ENCODE measurements around the gene MYPN. TPM values are rescaled to one million over a fixed set of nuclear protein-coding genes. Genes with fewer than 3 reads are reported as not detected.

MYPN gene
- total RNA-seq, 3 donors from 2014 or later, result 0.33 TPM; not detected in 2

DNA sequence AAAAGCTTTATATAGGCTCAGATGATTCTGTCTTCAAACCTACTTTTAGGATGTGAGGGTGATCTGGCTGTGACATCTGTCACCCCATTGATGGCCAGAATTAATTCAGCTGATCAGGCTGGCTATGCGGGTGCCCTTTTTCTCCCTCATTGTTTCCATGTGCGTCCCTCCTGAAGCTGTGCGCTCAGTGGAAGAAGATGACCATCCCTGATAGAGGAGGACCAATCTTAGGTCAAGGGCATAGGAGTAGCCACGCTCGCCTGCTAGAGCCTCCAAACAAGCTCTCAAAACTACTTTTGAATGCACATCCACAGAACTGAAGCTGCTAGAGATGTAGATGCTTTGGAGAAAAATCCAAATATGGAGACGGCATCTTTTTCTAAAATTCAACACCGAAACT lies 48.7 kb downstream of the MYPN start:
- no peak overlapping the region for H3K4me3 ChIP-seq
- DNase-seq (ENCODE audit: low spot score in 2 of 2), result no peak
- TF ChIP-seq, protein P1, sequence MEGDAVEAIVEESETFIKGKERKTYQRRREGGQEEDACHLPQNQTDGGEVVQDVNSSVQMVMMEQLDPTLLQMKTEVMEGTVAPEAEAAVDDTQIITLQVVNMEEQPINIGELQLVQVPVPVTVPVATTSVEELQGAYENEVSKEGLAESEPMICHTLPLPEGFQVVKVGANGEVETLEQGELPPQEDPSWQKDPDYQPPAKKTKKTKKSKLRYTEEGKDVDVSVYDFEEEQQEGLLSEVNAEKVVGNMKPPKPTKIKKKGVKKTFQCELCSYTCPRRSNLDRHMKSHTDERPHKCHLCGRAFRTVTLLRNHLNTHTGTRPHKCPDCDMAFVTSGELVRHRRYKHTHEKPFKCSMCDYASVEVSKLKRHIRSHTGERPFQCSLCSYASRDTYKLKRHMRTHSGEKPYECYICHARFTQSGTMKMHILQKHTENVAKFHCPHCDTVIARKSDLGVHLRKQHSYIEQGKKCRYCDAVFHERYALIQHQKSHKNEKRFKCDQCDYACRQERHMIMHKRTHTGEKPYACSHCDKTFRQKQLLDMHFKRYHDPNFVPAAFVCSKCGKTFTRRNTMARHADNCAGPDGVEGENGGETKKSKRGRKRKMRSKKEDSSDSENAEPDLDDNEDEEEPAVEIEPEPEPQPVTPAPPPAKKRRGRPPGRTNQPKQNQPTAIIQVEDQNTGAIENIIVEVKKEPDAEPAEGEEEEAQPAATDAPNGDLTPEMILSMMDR (IDR thresholded peaks at IDR 0.05), result no peak
- TF ChIP-seq POLR2AphosphoS5 (IDR thresholded peaks at IDR 0.05) (no peak), POLR2A (IDR thresholded peaks at IDR 0.05) (no peak)
- H3K27me3 ChIP-seq, result no peaks in the 10 kb centered on the region
- H3K4me1 ChIP-seq, result no peaks in the 10 kb centered on the region
- intact Hi-C loops (cut with DNase I; ENCODE audit: low total_unique reads), result loop anchor here (10.0 kb wide), 1 partner anchor 83 kb away; the partner anchor contains the start of gene HERC4
- H3K9me3 ChIP-seq, result no peaks in the 10 kb centered on the region
- no peaks in the 10 kb centered on the region for H3K36me3 ChIP-seq
- H3K27ac ChIP-seq, result no peak overlapping the region

DNA sequence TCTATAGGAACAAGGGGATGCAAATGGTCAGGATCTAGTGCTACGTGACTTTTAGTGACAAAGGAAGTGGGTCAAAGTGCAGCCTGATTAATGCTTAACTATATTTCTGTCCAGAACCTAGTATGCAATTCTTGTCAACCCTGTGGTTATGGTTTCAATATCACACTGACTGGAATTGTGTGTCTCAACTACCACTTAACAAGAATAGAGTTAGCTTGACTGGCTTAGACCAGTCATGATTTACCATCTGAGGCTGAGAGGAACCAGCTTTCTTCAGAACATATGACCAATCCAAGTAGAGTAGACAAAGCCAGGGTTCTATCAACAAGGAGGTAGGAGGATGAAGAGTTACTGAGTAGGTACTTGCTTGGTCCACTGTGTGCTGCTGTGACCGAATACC lies 54.4 kb downstream of the MYPN start:
- H3K4me1 ChIP-seq, result no peaks in the 10 kb centered on the region
- intact Hi-C loops (cut with DNase I; ENCODE audit: low total_unique reads), result no loop called here

DNA sequence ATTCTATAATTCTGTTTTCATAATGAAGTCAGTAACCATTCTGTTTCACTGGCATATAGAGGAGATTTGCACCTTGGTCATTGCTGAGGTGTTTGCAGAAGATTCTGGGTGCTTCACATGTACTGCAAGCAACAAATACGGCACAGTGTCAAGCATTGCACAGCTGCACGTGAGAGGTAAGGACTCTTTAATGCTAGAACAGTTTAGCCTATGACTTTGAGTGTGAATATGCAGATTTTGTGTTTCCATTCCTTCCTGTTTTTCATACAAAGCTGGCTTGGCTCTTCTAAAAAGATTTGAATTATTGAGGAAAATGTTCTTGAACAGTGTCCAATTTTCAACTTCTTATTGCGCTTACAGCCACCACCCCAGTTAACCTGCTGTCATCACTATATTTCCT lies 56.4 kb downstream of the MYPN start:
- Histone ChIP-seq H3K4me1 (no peaks in the 10 kb centered on the region), H3K9me3 (no peaks in the 10 kb centered on the region), H3K27ac (no peak overlapping the region), H3K4me3 (no peak overlapping the region), H3K36me3 (no peaks in the 10 kb centered on the region), H3K27me3 (no peaks in the 10 kb centered on the region)
- no peak for DNase-seq (ENCODE audit: low spot score in 2 of 2)
- intact Hi-C loops (cut with DNase I; ENCODE audit: low total_unique reads), result no loop called here
- TF ChIP-seq, protein P1 (IDR thresholded peaks at IDR 0.05), result no peak
- TF ChIP-seq POLR2A (IDR thresholded peaks at IDR 0.05), result no peak
- no peak for TF ChIP-seq POLR2AphosphoS5 (IDR thresholded peaks at IDR 0.05)

More for the DNA sequence above, 54.4 kb downstream of the MYPN start:
- Histone ChIP-seq H3K27me3 (no peaks in the 10 kb centered on the region), H3K9me3 (no peaks in the 10 kb centered on the region), H3K36me3 (no peaks in the 10 kb centered on the region), H3K4me3 (no peak overlapping the region), H3K27ac (no peak overlapping the region)
- DNase-seq (ENCODE audit: low spot score in 2 of 2), result no peak
- no peak for TF ChIP-seq POLR2AphosphoS5 (IDR thresholded peaks at IDR 0.05)
- TF ChIP-seq POLR2A (IDR thresholded peaks at IDR 0.05), result no peak
- TF ChIP-seq, protein P1 (IDR thresholded peaks at IDR 0.05), result no peak

DNA sequence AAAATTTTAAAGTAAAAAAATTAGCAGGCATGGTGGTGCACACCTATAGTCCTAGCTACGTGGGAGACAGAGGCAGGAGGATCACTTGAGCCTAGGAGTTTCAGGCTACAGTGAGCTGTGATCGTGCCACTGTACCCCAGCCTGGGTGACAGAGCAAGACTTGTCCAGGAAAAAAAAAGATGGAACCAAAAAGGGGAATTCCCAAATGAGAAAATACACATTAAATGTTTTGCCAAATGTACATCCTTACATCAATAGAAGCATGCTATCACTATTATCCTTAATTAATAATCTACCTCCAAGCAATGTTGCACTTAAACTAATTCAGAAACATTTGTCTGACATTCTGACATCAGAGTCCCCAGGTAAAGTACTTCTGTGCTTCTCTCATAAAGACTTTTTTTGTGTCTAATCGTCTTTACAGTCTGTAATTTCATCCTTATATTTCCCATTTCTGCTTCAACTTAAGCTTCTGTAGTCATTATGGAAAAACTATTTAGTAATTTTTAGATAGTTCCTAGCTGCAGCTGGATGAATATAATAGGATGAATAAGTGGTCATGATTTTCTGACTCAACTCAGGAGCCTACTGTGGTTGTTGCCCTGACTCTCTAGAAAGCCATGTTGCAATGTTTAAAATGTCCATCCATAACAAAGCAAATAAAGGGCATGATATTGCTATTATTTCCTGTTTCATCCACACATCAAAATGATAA lies 57.7 kb downstream of the MYPN start:
- no peak for DNase-seq (ENCODE audit: low spot score in 2 of 2)
- Histone ChIP-seq H3K27ac (no peak overlapping the region), H3K9me3 (no peaks in the 10 kb centered on the region), H3K4me3 (no peak overlapping the region), H3K4me1 (no peaks in the 10 kb centered on the region), H3K36me3 (no peaks in the 10 kb centered on the region), H3K27me3 (no peaks in the 10 kb centered on the region)
- intact Hi-C loops (cut with DNase I; ENCODE audit: low total_unique reads), result no loop called here
- TF ChIP-seq POLR2A (IDR thresholded peaks at IDR 0.05) (no peak), POLR2AphosphoS5 (IDR thresholded peaks at IDR 0.05) (no peak)
- TF ChIP-seq, protein P1 (IDR thresholded peaks at IDR 0.05), result no peak

DNA sequence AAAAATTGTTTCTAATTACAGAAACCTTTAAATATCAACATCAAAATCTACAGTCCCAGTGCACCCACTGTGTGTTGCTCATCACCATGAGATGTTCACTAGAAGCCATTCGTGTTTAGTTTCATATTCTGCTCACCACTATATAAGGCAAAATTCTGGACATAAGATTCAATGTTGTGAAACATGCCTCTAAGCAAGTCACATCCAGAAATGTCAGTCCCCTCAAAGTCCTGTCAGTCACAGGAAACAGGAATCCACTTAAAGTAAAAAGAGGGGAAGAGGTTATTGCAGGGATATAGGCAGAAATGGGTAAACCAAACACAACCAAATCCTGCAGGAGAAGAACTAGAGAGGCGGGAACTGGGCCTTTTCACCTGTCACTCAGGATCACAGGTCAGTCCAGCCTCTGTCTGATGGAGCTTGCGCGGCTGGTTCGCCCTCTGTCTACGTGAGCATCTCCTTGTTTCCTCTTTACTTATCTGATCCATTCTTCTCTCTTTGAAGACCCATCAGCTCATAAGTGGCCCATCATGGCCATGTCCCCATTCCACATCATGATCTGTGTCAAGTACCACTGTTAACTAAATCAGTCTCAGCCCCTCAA lies 58.4 kb downstream of the MYPN start:
- H3K36me3 ChIP-seq, result no peaks in the 10 kb centered on the region
- no peak overlapping the region for H3K27ac ChIP-seq
- TF ChIP-seq POLR2AphosphoS5 (IDR thresholded peaks at IDR 0.05) (no peak), POLR2A (IDR thresholded peaks at IDR 0.05) (no peak)
- TF ChIP-seq, protein P1 (IDR thresholded peaks at IDR 0.05), result no peak
- intact Hi-C loops (cut with DNase I; ENCODE audit: low total_unique reads), result no loop called here
- H3K4me3 ChIP-seq, result no peak overlapping the region
- no peak for DNase-seq (ENCODE audit: low spot score in 2 of 2)
- no peaks in the 10 kb centered on the region for H3K9me3 ChIP-seq
- H3K27me3 ChIP-seq, result no peaks in the 10 kb centered on the region
- H3K4me1 ChIP-seq, result no peaks in the 10 kb centered on the region
